GM19324 (cell line): ENCODE results near the gene CHID1.

Source experiments
- ATAC-seq: cut with Tn5 transposase; IDR thresholded peaks from one replicate; pipeline ENCODE4 v1.9.1; 2021; ENCODE audit warnings: mild to moderate bottlenecking, moderate library complexity; ENCODE audit not compliant: unreplicated experiment, low FRiP score

CHID1 gene

GRCh38 chr11:933142-933851 lies 22.7 kb upstream of the CHID1 start:
- ATAC-seq: no peak

GRCh38 chr11:932435-932834 lies 21.8 kb upstream of the CHID1 start:
- ATAC-seq: no peak

GRCh38 chr11:931385-931784 lies 20.8 kb upstream of the CHID1 start:
- no peak for ATAC-seq

GRCh38 chr11:929405-929804 lies 18.8 kb upstream of the CHID1 start:
- ATAC-seq: no peak

GRCh38 chr11:928786-929185 lies 18.2 kb upstream of the CHID1 start:
- no peak for ATAC-seq

GRCh38 chr11:927871-928270 lies 17.3 kb upstream of the CHID1 start:
- ATAC-seq: no peak

GRCh38 chr11:926341-926916 lies 15.8 kb upstream of the CHID1 start:
- no peak for ATAC-seq

GRCh38 chr11:925496-926301 lies 15.1 kb upstream of the CHID1 start, which contains the start of gene AP2A2:
Gene AP2A2 (plus strand): TSS chr11:925870. CDS start chr11:926022, 152 bp downstream.
- ATAC-seq: peak; percentile 78

GRCh38 chr11:925158-925495 lies 14.5 kb upstream of the CHID1 start:
- no peak for ATAC-seq

- ATAC-seq: no peak
These were observed 14.0 kb upstream of the CHID1 start for GRCh38 chr11:924406-925157.

- ATAC-seq: no peak
These were observed 13.2 kb upstream of the CHID1 start for GRCh38 chr11:923691-924405.

GRCh38 chr11:921921-922678 lies 11.5 kb upstream of the CHID1 start:
- no peak for ATAC-seq

GRCh38 chr11:917426-917825 lies 6.8 kb upstream of the CHID1 start:
- no peak for ATAC-seq

GRCh38 chr11:914747-915501 lies 4.3 kb upstream of the CHID1 start:
- no peak for ATAC-seq

- ATAC-seq: no peak
These were observed 3.6 kb upstream of the CHID1 start for GRCh38 chr11:914204-914603.

GRCh38 chr11:913043-913442 lies 2.4 kb upstream of the CHID1 start:
- no peak for ATAC-seq

- ATAC-seq: no peak
These were observed 1.7 kb upstream of the CHID1 start for GRCh38 chr11:912266-912665.

- no peak for ATAC-seq
These were observed 1.2 kb upstream of the CHID1 start for GRCh38 chr11:911890-912219.
